Activated T-helper 17 cell treated with anti-CD3 and anti-CD28 coated beads, Interleukin-2, amount 50 U/mL, for 72 hours (primary cell): ENCODE measurements around the gene KIF3C. TPM values are rescaled to one million over a fixed set of nuclear protein-coding genes. Genes with fewer than 3 reads are reported as not detected.
"Not testable (repeated sequence)": the region's sequence is repeated elsewhere in the genome, so short reads cannot be mapped to it uniquely, and the experiment has no call there.

Source experiments
- ATAC-seq: fragments of 150-1000 bp; cut with Tn5 transposase; replicated peaks from 2 replicates; pipeline ENCODE4 v1.10.0; 2021; ENCODE audit warnings: mild to moderate bottlenecking, moderate library complexity
- H3K27ac Mint-ChIP-seq: one replicate; pipeline ENCODE4 v1.8.0; 2022; ENCODE audit warnings: mixed read lengths
- H3K27me3 Mint-ChIP-seq: one replicate; pipeline ENCODE4 v1.8.0; 2022; ENCODE audit warnings: mixed read lengths
- H3K36me3 Mint-ChIP-seq: one replicate; pipeline ENCODE4 v1.8.0; 2022; ENCODE audit warnings: low read depth, mild to moderate bottlenecking, mixed read lengths
- H3K4me1 Mint-ChIP-seq: one replicate; pipeline ENCODE4 v1.8.0; 2022; ENCODE audit warnings: mixed read lengths
- H3K4me3 Mint-ChIP-seq: one replicate; pipeline ENCODE4 v1.8.0; 2022; ENCODE audit warnings: mild to moderate bottlenecking, mixed read lengths
- H3K9me3 Mint-ChIP-seq: one replicate; pipeline ENCODE4 v1.8.0; 2022; ENCODE audit warnings: mixed read lengths
- total RNA-seq, 2 donors: library from RNA; stranded (reverse); gene quantifications; one replicate each; pipeline ENCODE4 v1.2.3, GENCODE V29; 2022

The KIF3C gene
- total RNA-seq, result 1 to 10 TPM; 3.0 to 3.4 TPM

- peak within 1 kb of the TSS; percentile 73 for H3K4me3 Mint-ChIP-seq
- peak; percentile 94 for ATAC-seq
- H3K36me3 Mint-ChIP-seq, result no peaks in the 10 kb centered on the region
- H3K4me1 Mint-ChIP-seq, result no peaks in the 10 kb centered on the region
- H3K27ac Mint-ChIP-seq, result peak within 1 kb of the TSS; percentile 46
- no peaks in the 10 kb centered on the region for H3K9me3 Mint-ChIP-seq
- no peaks in the 10 kb centered on the region for H3K27me3 Mint-ChIP-seq
These were observed at the start of gene KIF3C for GRCh38 chr2:25982273-25982967. Gene KIF3C, minus strand, starts transcription at chr2:25982497. Its CDS starts 580 bp downstream, at chr2:25981917.

GRCh38 chr2:26028083-26028482 lies 45.8 kb upstream of the KIF3C start:
- H3K27me3 Mint-ChIP-seq, H3K4me1 Mint-ChIP-seq, H3K27ac Mint-ChIP-seq, H3K4me3 Mint-ChIP-seq, H3K36me3 Mint-ChIP-seq, H3K9me3 Mint-ChIP-seq: not testable (repeated sequence)
- ATAC-seq, result peak; percentile 43

DNA sequence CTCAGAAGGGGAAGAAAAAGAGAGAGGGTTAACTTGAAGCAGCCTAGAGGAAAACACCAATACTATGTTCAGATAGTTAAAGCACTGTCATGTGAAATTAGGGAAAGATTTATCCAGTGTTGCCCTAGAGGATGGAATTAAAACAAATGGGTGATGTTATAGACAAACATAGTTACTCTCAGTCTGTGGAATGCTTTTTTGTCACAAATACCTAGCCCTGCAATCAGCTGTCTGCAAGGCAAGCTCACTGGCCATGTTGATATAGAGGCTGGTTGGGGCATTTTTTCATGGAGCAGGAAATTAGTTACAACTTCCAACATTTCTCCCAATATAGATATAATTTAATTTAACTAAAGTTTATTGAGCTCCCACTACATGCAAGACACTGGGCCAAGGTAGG lies 43.2 kb upstream of the KIF3C start:
- ATAC-seq, result no peak
- Mint-ChIP-seq H3K27ac (no peak overlapping the region), H3K36me3 (no peaks in the 10 kb centered on the region), H3K9me3 (no peaks in the 10 kb centered on the region), H3K4me3 (no peak overlapping the region), H3K27me3 (no peaks in the 10 kb centered on the region), H3K4me1 (no peaks in the 10 kb centered on the region)

DNA sequence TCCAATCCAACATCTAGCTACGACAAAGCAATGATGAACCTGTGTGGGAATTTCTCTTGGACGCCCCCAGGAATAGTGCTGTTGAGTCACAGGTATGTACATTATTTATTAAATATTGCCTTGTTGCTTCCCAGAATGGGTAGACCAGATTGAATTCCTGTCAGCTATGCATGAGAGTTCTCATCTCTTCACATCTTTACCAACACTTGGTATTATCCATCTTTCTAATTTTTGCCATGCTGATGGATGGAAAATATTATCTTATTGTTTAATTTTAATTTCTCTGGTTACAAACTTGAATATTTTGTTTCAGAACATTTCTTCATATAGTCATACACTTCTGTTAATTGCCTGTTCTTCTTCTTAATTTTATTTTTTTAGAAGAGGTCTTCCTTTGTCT lies 42.0 kb upstream of the KIF3C start:
- H3K27me3 Mint-ChIP-seq, result no peaks in the 10 kb centered on the region
- H3K9me3 Mint-ChIP-seq, result no peaks in the 10 kb centered on the region

DNA sequence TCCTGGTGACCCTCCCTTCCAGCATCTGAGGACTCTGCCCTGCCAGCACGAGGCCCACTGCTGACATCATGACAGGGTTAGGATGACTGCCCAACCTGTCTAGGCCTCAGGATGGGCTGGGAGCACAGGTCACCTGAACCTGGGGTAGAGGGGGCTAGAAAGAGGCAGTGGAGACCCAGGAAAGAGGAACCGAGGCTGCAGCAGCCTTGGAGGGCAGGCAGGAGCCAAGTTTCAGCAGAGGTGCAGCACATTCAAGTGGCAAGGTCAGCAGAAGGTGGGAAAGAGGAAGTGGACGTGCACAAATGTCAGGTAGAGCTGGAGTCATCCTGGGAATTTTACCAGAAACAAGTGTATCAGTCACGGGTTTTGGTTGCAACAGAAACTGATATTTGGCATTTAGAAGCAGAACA lies 37.9 kb upstream of the KIF3C start:
- Mint-ChIP-seq H3K4me1 (no peaks in the 10 kb centered on the region), H3K9me3 (no peaks in the 10 kb centered on the region), H3K36me3 (no peaks in the 10 kb centered on the region), H3K27ac (peak overlapping the region; percentile 42), H3K4me3 (no peak overlapping the region), H3K27me3 (no peaks in the 10 kb centered on the region)
- no peak for ATAC-seq

More for the DNA sequence above, 42.0 kb upstream of the KIF3C start:
- Mint-ChIP-seq H3K4me3 (no peak overlapping the region), H3K4me1 (no peaks in the 10 kb centered on the region), H3K27ac (no peak overlapping the region), H3K36me3 (no peaks in the 10 kb centered on the region)
- no peak for ATAC-seq

DNA sequence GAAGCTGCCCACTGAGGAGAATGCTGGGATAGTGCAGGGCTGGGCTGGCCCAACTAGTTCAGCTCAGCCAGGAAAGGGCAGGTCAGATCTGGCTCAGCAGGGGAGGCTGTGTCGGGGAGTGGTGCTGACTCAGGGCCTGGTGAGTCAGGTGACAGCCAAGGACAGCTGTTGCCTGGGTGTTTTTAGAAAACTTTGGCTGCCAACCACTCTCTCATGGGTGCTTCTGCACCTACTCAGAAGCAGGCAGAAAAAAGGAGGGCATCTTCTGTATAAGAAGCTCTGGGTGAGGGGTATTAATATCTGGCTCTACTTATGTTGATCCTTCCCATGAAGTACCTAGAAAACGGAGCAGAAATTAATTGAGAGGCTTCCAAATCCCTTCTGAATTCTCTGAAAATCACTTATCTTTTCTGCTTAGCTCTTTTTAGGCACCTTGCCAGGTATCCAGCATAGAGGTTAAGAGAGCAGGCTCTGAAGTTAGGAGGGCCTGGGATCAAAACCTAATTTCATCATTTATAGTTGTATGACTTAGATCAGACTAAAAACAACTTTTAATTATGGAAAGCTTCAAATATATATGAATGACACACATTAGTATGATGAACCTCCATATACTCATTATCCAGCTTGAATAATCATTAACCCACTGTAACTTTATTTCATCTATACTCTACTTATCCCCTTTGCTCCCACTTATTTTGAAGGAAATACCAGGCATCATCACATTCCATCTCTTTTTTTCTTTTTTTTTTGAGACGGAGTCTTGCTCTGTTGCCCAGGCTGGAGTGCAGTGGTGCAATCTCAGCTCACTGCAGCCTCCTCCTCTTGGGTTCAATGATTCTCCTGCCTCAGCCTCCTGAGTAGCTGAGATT lies 36.1 kb upstream of the KIF3C start:
- ATAC-seq, result peak; percentile 95
- Mint-ChIP-seq H3K27me3 (no peaks in the 10 kb centered on the region), H3K36me3 (no peaks in the 10 kb centered on the region), H3K27ac (no peak overlapping the region), H3K4me3 (no peak overlapping the region), H3K9me3 (no peaks in the 10 kb centered on the region), H3K4me1 (no peaks in the 10 kb centered on the region)

GRCh38 chr2:26017464-26018183 lies 35.3 kb upstream of the KIF3C start:
- Mint-ChIP-seq H3K27me3 (no peaks in the 10 kb centered on the region), H3K27ac (no peak overlapping the region), H3K9me3 (no peaks in the 10 kb centered on the region), H3K36me3 (no peaks in the 10 kb centered on the region), H3K4me3 (no peak overlapping the region), H3K4me1 (no peaks in the 10 kb centered on the region)
- ATAC-seq, result no peak

- H3K36me3 Mint-ChIP-seq, H3K27me3 Mint-ChIP-seq, H3K9me3 Mint-ChIP-seq, ATAC-seq, H3K4me1 Mint-ChIP-seq, H3K27ac Mint-ChIP-seq, H3K4me3 Mint-ChIP-seq: not testable (repeated sequence)
These were observed 34.4 kb upstream of the KIF3C start for GRCh38 chr2:26016706-26017045.

DNA sequence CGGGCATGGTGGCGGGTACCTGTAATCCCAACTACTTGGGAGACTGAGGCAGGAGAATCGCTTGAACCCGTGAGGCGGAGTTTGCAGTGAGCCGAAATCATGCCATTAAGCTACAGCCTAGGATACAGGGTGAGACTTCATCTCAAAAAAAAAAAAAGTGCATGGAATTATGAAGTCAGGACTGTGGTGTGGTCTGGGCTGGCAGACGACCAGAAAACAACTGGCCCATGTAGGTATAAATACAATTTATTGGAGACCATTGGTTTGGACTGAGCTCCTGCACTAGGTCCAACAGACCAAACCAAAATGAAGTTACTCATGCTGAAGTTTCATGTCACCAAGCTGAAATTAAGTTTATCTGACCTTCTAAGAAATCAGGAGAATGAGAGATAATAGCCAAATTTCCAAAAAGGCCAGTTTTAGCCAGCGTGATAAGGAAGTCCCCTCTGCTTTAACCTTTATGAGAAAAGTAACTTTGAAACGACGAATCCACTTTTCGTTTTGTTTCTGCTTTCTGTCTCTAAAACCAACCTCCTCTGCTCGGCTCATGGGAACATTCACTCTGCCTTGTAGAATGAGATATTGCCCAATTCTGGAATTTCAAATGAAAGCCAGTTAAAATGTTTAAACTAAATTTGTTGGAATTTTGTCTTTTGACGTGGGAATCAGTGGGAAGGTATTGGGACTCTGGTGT lies 33.9 kb upstream of the KIF3C start:
- no peak overlapping the region for H3K27ac Mint-ChIP-seq
- H3K4me3 Mint-ChIP-seq, result no peak overlapping the region
- H3K36me3 Mint-ChIP-seq, result no peaks in the 10 kb centered on the region
- no peak for ATAC-seq
- no peaks in the 10 kb centered on the region for H3K4me1 Mint-ChIP-seq
- H3K9me3 Mint-ChIP-seq, result no peaks in the 10 kb centered on the region
- H3K27me3 Mint-ChIP-seq, result no peaks in the 10 kb centered on the region

DNA sequence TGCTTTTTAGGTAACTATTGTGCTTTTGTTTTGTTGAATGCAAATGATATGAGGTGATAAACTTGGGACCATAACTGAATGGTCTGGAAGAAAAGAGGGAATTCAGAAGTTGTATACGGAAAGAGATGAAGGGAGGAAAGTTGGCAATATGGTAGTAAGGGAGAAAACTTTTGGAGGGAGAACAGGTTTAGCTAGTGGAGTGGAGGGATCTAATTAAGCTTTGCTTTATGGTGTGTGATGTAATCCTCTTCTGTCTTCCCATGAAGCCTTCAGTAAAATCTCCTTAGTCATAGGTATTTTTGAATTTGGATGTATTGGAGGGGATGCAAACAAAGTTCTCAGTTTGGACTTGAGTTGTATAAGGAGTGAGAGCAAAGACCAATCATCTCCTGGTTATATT lies 31.4 kb upstream of the KIF3C start:
- Mint-ChIP-seq H3K9me3 (no peaks in the 10 kb centered on the region), H3K4me3 (no peak overlapping the region), H3K36me3 (no peaks in the 10 kb centered on the region), H3K27ac (no peak overlapping the region), H3K4me1 (no peaks in the 10 kb centered on the region), H3K27me3 (no peaks in the 10 kb centered on the region)
- no peak for ATAC-seq

GRCh38 chr2:26011990-26012856 lies 29.9 kb upstream of the KIF3C start:
- H3K9me3 Mint-ChIP-seq, result no peaks in the 10 kb centered on the region
- no peak overlapping the region for H3K4me3 Mint-ChIP-seq
- no peaks in the 10 kb centered on the region for H3K36me3 Mint-ChIP-seq
- H3K27ac Mint-ChIP-seq, result no peak overlapping the region
- ATAC-seq, result no peak
- no peaks in the 10 kb centered on the region for H3K27me3 Mint-ChIP-seq
- no peaks in the 10 kb centered on the region for H3K4me1 Mint-ChIP-seq

DNA sequence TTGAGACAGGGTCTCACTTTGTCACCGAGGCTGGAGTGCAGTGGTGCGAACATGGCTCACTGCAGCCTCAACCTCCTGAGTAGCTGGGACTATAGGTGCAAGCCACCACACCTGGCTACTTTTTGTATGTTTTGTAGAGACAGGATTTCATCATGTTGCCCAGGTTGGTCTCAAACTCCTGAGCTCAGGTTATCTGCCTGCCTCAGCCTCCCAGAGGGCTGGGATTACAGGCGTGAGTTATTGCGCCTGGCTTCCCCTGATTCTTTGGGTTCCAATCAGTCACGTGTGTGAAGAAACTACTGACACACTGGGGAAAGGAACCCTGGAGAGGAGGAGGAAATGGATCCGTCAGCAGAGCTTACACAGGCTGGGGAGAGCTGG lies 29.3 kb upstream of the KIF3C start:
- H3K27ac Mint-ChIP-seq, result no peak overlapping the region
- no peaks in the 10 kb centered on the region for H3K27me3 Mint-ChIP-seq
- H3K4me3 Mint-ChIP-seq, result no peak overlapping the region
- H3K4me1 Mint-ChIP-seq, result no peaks in the 10 kb centered on the region
- ATAC-seq, result no peak
- H3K36me3 Mint-ChIP-seq, result no peaks in the 10 kb centered on the region
- H3K9me3 Mint-ChIP-seq, result no peaks in the 10 kb centered on the region

DNA sequence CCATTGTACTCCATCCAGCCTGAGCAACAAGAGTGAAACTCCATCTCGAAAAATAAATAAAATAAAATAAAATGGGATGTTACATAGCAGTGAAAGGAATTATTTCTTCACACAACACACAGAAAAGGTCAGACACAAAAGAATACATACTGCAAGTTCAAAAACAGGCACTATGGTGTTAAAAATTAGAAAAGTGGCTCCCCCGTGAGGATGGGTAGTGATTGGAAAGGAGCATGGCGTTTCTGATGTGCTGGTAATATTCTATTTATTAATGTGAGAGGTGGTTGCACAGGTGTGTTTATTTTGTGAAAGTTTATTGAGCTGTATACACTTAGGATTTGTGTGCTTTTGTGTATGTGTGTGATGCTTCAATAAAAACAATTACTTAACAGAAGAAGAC lies 28.6 kb upstream of the KIF3C start:
- no peaks in the 10 kb centered on the region for H3K9me3 Mint-ChIP-seq
- no peaks in the 10 kb centered on the region for H3K27me3 Mint-ChIP-seq
- no peak overlapping the region for H3K4me3 Mint-ChIP-seq
- no peak for ATAC-seq
- H3K4me1 Mint-ChIP-seq, result no peaks in the 10 kb centered on the region
- H3K36me3 Mint-ChIP-seq, result no peaks in the 10 kb centered on the region
- H3K27ac Mint-ChIP-seq, result no peak overlapping the region

DNA sequence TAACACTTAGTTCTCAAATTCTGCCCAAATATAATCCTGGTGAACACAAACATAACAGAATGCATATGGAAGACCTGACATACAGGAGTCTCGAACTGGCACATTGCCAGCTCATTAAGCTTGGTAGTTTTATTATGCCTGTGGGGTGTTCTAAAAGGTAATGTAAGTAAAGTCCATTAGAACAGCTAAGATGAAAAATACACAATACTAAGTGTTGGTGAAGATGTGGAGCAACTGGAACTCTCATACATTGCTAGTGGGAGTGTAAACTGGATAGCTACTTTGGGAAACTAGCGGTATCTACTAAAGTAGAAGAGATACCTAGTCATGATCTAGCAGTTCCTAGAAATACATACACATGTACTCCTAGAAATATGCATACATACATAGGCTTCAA lies 27.3 kb upstream of the KIF3C start:
- no peaks in the 10 kb centered on the region for H3K4me1 Mint-ChIP-seq

More for the DNA sequence above, 27.3 kb upstream of the KIF3C start:
- no peak overlapping the region for H3K4me3 Mint-ChIP-seq
- ATAC-seq, result no peak
- H3K27me3 Mint-ChIP-seq, result no peaks in the 10 kb centered on the region
- H3K9me3 Mint-ChIP-seq, result no peaks in the 10 kb centered on the region
- H3K36me3 Mint-ChIP-seq, result no peaks in the 10 kb centered on the region
- H3K27ac Mint-ChIP-seq, result no peak overlapping the region
